OCI-LY7 (cell line): Measurements from ENCODE around the gene TIMM13. TPM values are rescaled to one million over a fixed set of nuclear protein-coding genes. Genes with fewer than 3 reads are reported as not detected.

ENCODE experiments used
- BruUV-seq: library from RNA; stranded (reverse); fragments of 400-500 nt; replicated peaks from 2 replicates; lab custom pipeline; 2021; lab: Mats Ljungman, UMichigan
- CTCF ChIA-PET: fragments of 300-600 bp; sonication (Branson Sonifier 250); formaldehyde crosslinking; loops from one replicate; lab custom pipeline; 2022; ENCODE audit warnings: antibody characterized with exemption; ENCODE audit not compliant: unreplicated experiment; lab: Charles Lee
- POLR2A ChIA-PET: fragments of 300-600 bp; sonication (Branson Sonifier 250); formaldehyde crosslinking; loops from one replicate; lab custom pipeline; 2022; ENCODE audit warnings: antibody characterized with exemption; lab: Charles Lee
- DNase-seq: peaks from one replicate; pipeline ENCODE4 v3.0.0-alpha.2; 2015; ENCODE audit warnings: low spot score
- H2AFZ ChIP-seq: fragments of 200-600 bp; sonication (generic), shearing (Covaris generic); 2 replicates; pipeline ENCODE4 v1.6.1; 2014; ENCODE audit warnings: mild to moderate bottlenecking, antibody characterized with exemption, low read length, moderate library complexity
- H3K27ac ChIP-seq: fragments of 200-600 bp; sonication (generic); 2 replicates; pipeline ENCODE4 v1.5.1; 2014; ENCODE audit warnings: mixed run types, low read depth, mild to moderate bottlenecking, moderate library complexity, low read length, inconsistent platforms; ENCODE audit not compliant: poor library complexity, severe bottlenecking
- H3K36me3 ChIP-seq: fragments of 200-600 bp; sonication (generic); 2 replicates; pipeline ENCODE4 v1.6.1; 2014; ENCODE audit warnings: mild to moderate bottlenecking, antibody characterized with exemption, low read length, moderate library complexity, mixed read lengths; ENCODE audit not compliant: insufficient read depth
- H3K4me1 ChIP-seq: fragments of 200-600 bp; sonication (generic); 2 replicates; pipeline ENCODE4 v1.5.1; 2014; ENCODE audit warnings: mild to moderate bottlenecking, low read length; ENCODE audit not compliant: insufficient read depth, poor library complexity, severe bottlenecking
- H3K4me2 ChIP-seq: fragments of 200-600 bp; sonication (generic); 2 replicates; pipeline ENCODE4 v1.6.1; 2014; ENCODE audit warnings: mild to moderate bottlenecking, low read length
- H3K4me3 ChIP-seq: fragments of 200-600 bp; sonication (generic); 2 replicates; pipeline ENCODE4 v1.5.1; 2014; ENCODE audit warnings: mild to moderate bottlenecking, low read depth, low read length; ENCODE audit not compliant: poor library complexity, severe bottlenecking
- H3K79me2 ChIP-seq: fragments of 200-600 bp; sonication (generic); 2 replicates; pipeline ENCODE4 v1.6.1; 2016; ENCODE audit warnings: low read depth, mild to moderate bottlenecking, low read length, moderate library complexity, mixed read lengths; ENCODE audit not compliant: insufficient read depth
- H3K9me2 ChIP-seq: fragments of 200-600 bp; sonication (generic); 2 replicates; pipeline ENCODE4 v1.6.1; 2016; ENCODE audit warnings: mild to moderate bottlenecking, low read length, mixed read lengths; ENCODE audit not compliant: insufficient read depth
- H3K9me3 ChIP-seq: fragments of 200-600 bp; sonication (generic); 2 replicates; pipeline ENCODE4 v1.6.1; 2014; ENCODE audit warnings: mild to moderate bottlenecking, mixed run types, low read length, mixed read lengths
- H4K20me1 ChIP-seq: fragments of 200-600 bp; sonication (generic); 2 replicates; pipeline ENCODE4 v1.6.1; 2014; ENCODE audit warnings: mild to moderate bottlenecking, antibody characterized with exemption, low read length, moderate library complexity, mixed read lengths; ENCODE audit not compliant: insufficient read depth
- CTCF ChIP-seq: fragments of 200-600 bp; sonication (generic); conservative IDR thresholded peaks from 2 replicates; pipeline ENCODE4 v1.5.1; 2014; ENCODE audit warnings: mild to moderate bottlenecking, antibody characterized with exemption, low read length, moderate library complexity, mixed read lengths
- EZH2phosphoT487 ChIP-seq: fragments of 200-600 bp; sonication (generic); IDR thresholded peaks from 2 replicates; pipeline ENCODE4 v1.6.1; 2018; ENCODE audit warnings: low read depth, borderline replicate concordance, mild to moderate bottlenecking, mixed run types, antibody characterized with exemption, low read length, moderate library complexity, mixed read lengths
- intact Hi-C: fragments of 100-400 bp; cut with micrococcal nuclease; formaldehyde crosslinking; loops from one replicate; pipeline ENCODE4 v1.10.0; 2022; ENCODE audit not compliant: unreplicated experiment
- total RNA-seq, 2 experiments: library from RNA; depleted of rRNA in 1 of 2; stranded (reverse); fragments of >200 nt in 1 of 2; shearing (Covaris generic) in 1 of 2; gene quantifications; 2 replicates each; pipeline ENCODE4 v1.2.3, GENCODE V29; 2014 to 2022

Gene TIMM13
- total RNA-seq, 2 experiments from 2014 or later = 55.4 to 120 TPM

- H3K4me3 ChIP-seq = no peak overlapping the region
- POLR2A ChIA-PET = no interaction called here
- H3K9me3 ChIP-seq = no peaks in the 10 kb centered on the region
- H3K4me2 ChIP-seq = no peak overlapping the region
- H3K36me3 ChIP-seq = peaks cover 20% of the 10 kb centered on the region
- TSS peak; percentile 45 for BruUV-seq
- intact Hi-C loops = no loop called here
- no peaks in the 10 kb centered on the region for H3K4me1 ChIP-seq
- no peak overlapping the region for H2AFZ ChIP-seq
- no peaks in the 10 kb centered on the region for H3K79me2 ChIP-seq
- H4K20me1 ChIP-seq = no peaks in the 10 kb centered on the region
- CTCF ChIA-PET = no interaction called here
- no peak for TF ChIP-seq CTCF
- no peak for TF ChIP-seq EZH2phosphoT487
- H3K27ac ChIP-seq = no peak overlapping the region
- no peak for DNase-seq
- no peaks in the 10 kb centered on the region for H3K9me2 ChIP-seq
Measured at GRCh38 chr19:2413629-2414028, 13.8 kb downstream of the TIMM13 start.

DNA sequence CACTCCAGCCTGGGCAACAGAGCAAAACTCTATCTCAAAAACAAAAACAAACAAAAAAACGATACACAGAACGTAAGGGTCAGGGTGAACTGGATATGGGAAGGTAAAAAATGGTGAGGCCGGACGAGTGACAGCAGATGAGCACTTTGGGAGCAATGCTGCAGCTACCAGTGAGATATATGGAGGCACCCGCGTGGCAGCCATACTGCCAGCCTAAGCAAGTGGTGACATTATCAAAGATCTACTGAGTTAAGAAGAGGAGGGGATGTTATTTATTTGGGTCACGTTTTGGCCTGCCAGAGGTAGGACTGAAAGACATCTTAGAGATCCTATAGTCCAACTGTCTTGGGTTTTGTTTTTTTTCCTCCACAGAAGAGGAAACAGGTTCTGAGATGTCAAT, 14.2 kb downstream of the TIMM13 start:
- Histone ChIP-seq H2AFZ (no peak overlapping the region), H3K4me3 (no peak overlapping the region), H3K9me3 (no peaks in the 10 kb centered on the region), H4K20me1 (no peaks in the 10 kb centered on the region), H3K79me2 (no peaks in the 10 kb centered on the region), H3K9me2 (no peaks in the 10 kb centered on the region), H3K36me3 (peaks cover 20% of the 10 kb centered on the region), H3K4me2 (no peak overlapping the region), H3K4me1 (no peaks in the 10 kb centered on the region), H3K27ac (no peak overlapping the region)
- ChIA-PET POLR2A (no interaction called here), CTCF (no interaction called here)
- TF ChIP-seq CTCF (no peak), EZH2phosphoT487 (no peak)
- intact Hi-C loops = no loop called here
- BruUV-seq = no TSS peak
- no peak for DNase-seq

DNA sequence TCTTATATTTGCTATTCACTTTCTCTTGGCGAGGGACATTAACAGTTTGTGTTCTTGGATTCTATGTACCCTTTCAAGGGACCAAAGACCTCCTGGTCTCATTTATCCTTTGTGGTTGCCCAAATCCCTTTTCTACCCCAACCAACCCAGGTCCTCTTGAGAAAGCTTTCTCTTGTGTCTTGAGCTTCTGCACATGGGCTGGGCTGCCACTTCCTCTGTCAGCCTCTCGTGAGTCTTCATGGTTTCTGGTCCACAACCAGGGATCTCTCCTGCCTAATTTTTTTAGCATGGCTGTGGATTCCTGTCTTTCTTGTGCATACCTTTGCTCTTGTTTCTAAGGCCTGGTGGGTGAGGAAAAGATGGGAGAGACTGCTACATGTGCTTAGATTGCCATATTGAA, 14.9 kb downstream of the TIMM13 start:
- Histone ChIP-seq H3K36me3 (peaks cover 15% of the 10 kb centered on the region), H2AFZ (no peak overlapping the region), H3K27ac (no peak overlapping the region), H3K4me3 (no peak overlapping the region), H3K9me3 (no peaks in the 10 kb centered on the region), H3K4me1 (no peaks in the 10 kb centered on the region), H3K9me2 (no peaks in the 10 kb centered on the region), H3K79me2 (no peaks in the 10 kb centered on the region), H4K20me1 (no peaks in the 10 kb centered on the region), H3K4me2 (no peak overlapping the region)
- DNase-seq = no peak
- POLR2A ChIA-PET = interaction anchor here (0.5 kb wide), 1 partner anchor 9 kb away, joined by 3 read pairs; no protein-coding TSS in a partner anchor
- no peak for TF ChIP-seq CTCF
- TF ChIP-seq EZH2phosphoT487 = no peak
- intact Hi-C loops = no loop called here
- BruUV-seq = no TSS peak
- CTCF ChIA-PET = no interaction called here
